ENCODE results near the gene HSD17B8.
A peak's percentile ranks its signal among the peaks of the same experiment; 100 is the strongest.

The HSD17B8 gene

DNA sequence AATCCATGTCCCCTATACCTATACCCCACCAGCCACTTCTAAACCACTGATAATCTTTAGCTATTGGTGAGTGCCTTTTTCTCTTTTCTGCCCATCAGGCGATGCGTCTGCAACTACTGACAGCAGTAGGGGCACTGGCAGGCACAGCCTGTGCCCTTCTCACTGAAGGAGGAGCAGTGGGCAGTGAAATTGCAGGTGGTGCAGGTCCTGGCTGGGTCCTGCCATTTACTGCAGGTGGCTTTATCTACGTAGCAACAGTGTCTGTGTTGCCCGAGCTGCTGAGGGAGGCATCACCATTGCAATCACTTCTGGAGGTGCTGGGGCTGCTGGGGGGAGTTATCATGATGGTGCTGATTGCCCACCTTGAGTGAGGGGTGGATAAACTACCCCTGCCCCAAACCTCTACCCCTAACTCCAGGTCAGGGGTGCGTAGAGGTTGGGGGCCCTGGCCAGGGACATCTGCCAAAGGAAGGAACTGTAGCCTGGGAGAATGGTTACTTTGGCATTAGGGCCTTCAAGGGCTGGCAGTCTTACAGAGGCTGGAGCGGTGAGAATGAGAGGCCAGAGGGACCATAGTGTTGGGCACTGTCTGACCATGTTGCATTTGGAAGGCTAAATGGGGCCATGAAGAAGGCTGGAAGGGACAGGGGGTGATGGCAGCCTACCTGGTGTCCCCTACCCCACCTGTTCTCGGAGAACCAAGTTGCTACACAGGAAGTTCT lies 851 bp upstream of the HSD17B8 start:
- peak overlapping the region in 1 of 2 experiments; percentile 60; a peak in 2 of 4 replicates for H3K4me3 ChIP-seq (ENCODE audit: low read depth in 1 of 2, low read length in 2 of 2)
- H3K36me3 ChIP-seq (ENCODE audit: insufficient read depth, low read length): peaks cover 30% of the 10 kb centered on the region
- H3K27ac ChIP-seq (ENCODE audit: low read length): peak overlapping the region; percentile 39; the same call in 1 of the 2 replicates
- no peak overlapping the region for H2AFZ ChIP-seq (ENCODE audit: low read depth, low read length)
- H3K4me1 ChIP-seq (ENCODE audit: insufficient read depth, low read length): peaks cover 62% of the 10 kb centered on the region
- H3K9ac ChIP-seq (ENCODE audit: low read depth, low read length): peak overlapping the region; percentile 61; the same call in 1 of the 2 replicates
- no peak for ATAC-seq (ENCODE audit: insufficient read depth, low read depth)
- H3K79me2 ChIP-seq (ENCODE audit: insufficient read depth, low read length): peaks cover 50% of the 10 kb centered on the region
- no peak for TF ChIP-seq EZH2 (IDR thresholded peaks at IDR 0.05; ENCODE audit: borderline replicate concordance, low read depth, low read length, severe bottlenecking)
- TF ChIP-seq, protein P1, sequence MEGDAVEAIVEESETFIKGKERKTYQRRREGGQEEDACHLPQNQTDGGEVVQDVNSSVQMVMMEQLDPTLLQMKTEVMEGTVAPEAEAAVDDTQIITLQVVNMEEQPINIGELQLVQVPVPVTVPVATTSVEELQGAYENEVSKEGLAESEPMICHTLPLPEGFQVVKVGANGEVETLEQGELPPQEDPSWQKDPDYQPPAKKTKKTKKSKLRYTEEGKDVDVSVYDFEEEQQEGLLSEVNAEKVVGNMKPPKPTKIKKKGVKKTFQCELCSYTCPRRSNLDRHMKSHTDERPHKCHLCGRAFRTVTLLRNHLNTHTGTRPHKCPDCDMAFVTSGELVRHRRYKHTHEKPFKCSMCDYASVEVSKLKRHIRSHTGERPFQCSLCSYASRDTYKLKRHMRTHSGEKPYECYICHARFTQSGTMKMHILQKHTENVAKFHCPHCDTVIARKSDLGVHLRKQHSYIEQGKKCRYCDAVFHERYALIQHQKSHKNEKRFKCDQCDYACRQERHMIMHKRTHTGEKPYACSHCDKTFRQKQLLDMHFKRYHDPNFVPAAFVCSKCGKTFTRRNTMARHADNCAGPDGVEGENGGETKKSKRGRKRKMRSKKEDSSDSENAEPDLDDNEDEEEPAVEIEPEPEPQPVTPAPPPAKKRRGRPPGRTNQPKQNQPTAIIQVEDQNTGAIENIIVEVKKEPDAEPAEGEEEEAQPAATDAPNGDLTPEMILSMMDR (IDR thresholded peaks at IDR 0.05; ENCODE audit: borderline replicate concordance, extremely low read depth, low read length, poor library complexity, severe bottlenecking): no peak
- H3K4me2 ChIP-seq (ENCODE audit: insufficient read depth, low read length): peak overlapping the region; percentile 66
- no peaks in the 10 kb centered on the region for H3K9me3 ChIP-seq (ENCODE audit: insufficient read depth, low read length, severe bottlenecking)
- peaks cover 8% of the 10 kb centered on the region for H4K20me1 ChIP-seq (ENCODE audit: insufficient read depth, low read length)
- DNase-seq: no peak
- no peaks in the 10 kb centered on the region for H3K27me3 ChIP-seq (ENCODE audit: insufficient read depth, low read length, poor library complexity)

- TF ChIP-seq, protein P1 (IDR thresholded peaks at IDR 0.05; ENCODE audit: borderline replicate concordance, extremely low read depth, low read length, poor library complexity, severe bottlenecking): no peak
- no peak for TF ChIP-seq EZH2 (IDR thresholded peaks at IDR 0.05; ENCODE audit: borderline replicate concordance, low read depth, low read length, severe bottlenecking)
- ATAC-seq (ENCODE audit: insufficient read depth, low read depth) (no peak), DNase-seq (no peak)
- H3K4me2 ChIP-seq (ENCODE audit: insufficient read depth, low read length): peak overlapping the region; percentile 66
- peaks cover 49% of the 10 kb centered on the region for H3K79me2 ChIP-seq (ENCODE audit: insufficient read depth, low read length)
- no peak overlapping the region for H2AFZ ChIP-seq (ENCODE audit: low read depth, low read length)
- H3K9me3 ChIP-seq (ENCODE audit: insufficient read depth, low read length, severe bottlenecking): no peaks in the 10 kb centered on the region
- H4K20me1 ChIP-seq (ENCODE audit: insufficient read depth, low read length): peaks cover 8% of the 10 kb centered on the region
- peak overlapping the region in 1 of 2 experiments; percentile 60; a peak in 2 of 4 replicates for H3K4me3 ChIP-seq (ENCODE audit: low read depth in 1 of 2, low read length in 2 of 2)
- H3K27ac ChIP-seq (ENCODE audit: low read length): peak overlapping the region; percentile 39; the same call in 1 of the 2 replicates
- H3K4me1 ChIP-seq (ENCODE audit: insufficient read depth, low read length): peaks cover 62% of the 10 kb centered on the region
- peaks cover 30% of the 10 kb centered on the region for H3K36me3 ChIP-seq (ENCODE audit: insufficient read depth, low read length)
- peak overlapping the region; percentile 61; the same call in 1 of the 2 replicates for H3K9ac ChIP-seq (ENCODE audit: low read depth, low read length)
- H3K27me3 ChIP-seq (ENCODE audit: insufficient read depth, low read length, poor library complexity): no peaks in the 10 kb centered on the region
These were observed 365 bp upstream of the HSD17B8 start for GRCh38 chr6:33204165-33204414.

DNA sequence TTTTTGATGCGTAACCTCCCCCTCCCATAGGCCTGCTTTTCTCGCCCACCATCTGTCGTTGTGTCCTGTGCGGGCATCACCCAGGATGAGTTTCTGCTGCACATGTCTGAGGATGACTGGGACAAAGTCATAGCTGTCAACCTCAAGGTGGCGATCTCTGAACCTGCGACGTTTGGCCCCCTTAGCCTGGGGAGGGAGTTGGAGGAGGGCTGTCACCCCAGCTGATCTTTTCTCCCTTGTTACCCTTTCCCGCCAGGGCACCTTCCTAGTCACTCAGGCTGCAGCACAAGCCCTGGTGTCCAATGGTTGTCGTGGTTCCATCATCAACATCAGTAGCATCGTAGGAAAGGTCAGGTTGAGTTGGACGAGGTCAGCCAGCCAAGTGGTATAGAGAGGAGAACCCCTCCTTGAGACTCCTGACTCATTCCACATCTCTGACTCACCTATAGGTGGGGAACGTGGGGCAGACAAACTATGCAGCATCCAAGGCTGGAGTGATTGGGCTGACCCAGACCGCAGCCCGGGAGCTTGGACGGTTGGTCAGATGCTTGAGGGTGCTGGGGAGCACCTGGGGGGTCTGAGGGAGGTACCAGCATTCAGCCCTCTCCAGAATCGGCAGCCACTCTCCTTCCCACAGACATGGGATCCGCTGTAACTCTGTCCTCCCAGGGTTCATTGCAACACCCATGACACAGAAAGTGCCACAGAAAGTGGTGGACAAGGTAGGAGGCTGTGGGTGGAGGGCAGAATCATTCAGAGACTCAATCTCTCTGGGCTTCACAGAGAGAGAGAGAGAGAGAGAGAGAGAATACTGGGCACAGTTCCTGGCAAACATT lies 954 bp downstream of the HSD17B8 start:
- Histone ChIP-seq H3K27me3 (ENCODE audit: insufficient read depth, low read length, poor library complexity) (no peaks in the 10 kb centered on the region), H3K9me3 (ENCODE audit: insufficient read depth, low read length, severe bottlenecking) (no peaks in the 10 kb centered on the region), H3K4me3 (ENCODE audit: low read depth in 1 of 2, low read length in 2 of 2) (peak overlapping the region in 1 of 2 experiments; percentile 60; a peak in 3 of 4 replicates), H3K9ac (ENCODE audit: low read depth, low read length) (peak overlapping the region; percentile 61), H2AFZ (ENCODE audit: low read depth, low read length) (0 out of 2 replicates have a peak overlapping the region, but pooled peaks have one; percentile 64), H3K4me1 (ENCODE audit: insufficient read depth, low read length) (peaks cover 65% of the 10 kb centered on the region), H4K20me1 (ENCODE audit: insufficient read depth, low read length) (peaks cover 8% of the 10 kb centered on the region), H3K79me2 (ENCODE audit: insufficient read depth, low read length) (peaks cover 38% of the 10 kb centered on the region), H3K27ac (ENCODE audit: low read length) (peak overlapping the region; percentile 59; the same call in 1 of the 2 replicates), H3K36me3 (ENCODE audit: insufficient read depth, low read length) (peaks cover 41% of the 10 kb centered on the region), H3K4me2 (ENCODE audit: insufficient read depth, low read length) (peak overlapping the region; percentile 66)
- no peak for ATAC-seq (ENCODE audit: insufficient read depth, low read depth)
- DNase-seq: peak; percentile 32
- TF ChIP-seq, protein P1 (IDR thresholded peaks at IDR 0.05; ENCODE audit: borderline replicate concordance, extremely low read depth, low read length, poor library complexity, severe bottlenecking): peak; percentile 55
- TF ChIP-seq EZH2 (IDR thresholded peaks at IDR 0.05; ENCODE audit: borderline replicate concordance, low read depth, low read length, severe bottlenecking): no peak

All from DND-41 (cell line).